B cell (primary cell): Measurements from ENCODE around the gene TANGO6. TPM values are rescaled to one million over a fixed set of nuclear protein-coding genes. Genes with fewer than 3 reads are reported as not detected.

ENCODE experiments used
- ATAC-seq: fragments of 200-7000 bp; cut with Tn5 transposase; one replicate; pipeline ENCODE4 v1.10.0; 2021; ENCODE audit warnings: low read depth, mild to moderate bottlenecking, moderate number of reproducible peaks, moderate library complexity
- CTCF ChIA-PET: fragments of 350-600 bp; sonication (Branson Sonifier 250); formaldehyde crosslinking; loops from one replicate; lab custom pipeline; 2021; ENCODE audit warnings: antibody characterized with exemption, inconsistent platforms; lab: Charles Lee
- POLR2A ChIA-PET: fragments of 350-600 bp; sonication (Branson Sonifier 250); formaldehyde crosslinking; loops from one replicate; lab custom pipeline; 2021; ENCODE audit warnings: antibody characterized with exemption; lab: Charles Lee
- DNase-seq: peaks from one replicate; pipeline ENCODE4 v3.0.0; 2013
- H2AFZ ChIP-seq: 2 replicates; pipeline ENCODE4 v1.6.1; 2012; ENCODE audit warnings: mild to moderate bottlenecking, low read depth, low read length; ENCODE audit not compliant: insufficient read depth, poor library complexity, severe bottlenecking
- H3K27ac ChIP-seq, 2 donors: 1 replicate in 1 of 2; 2 replicates in 1 of 2; pipeline ENCODE4 v1.5.1; 2012 to 2013; ENCODE audit warnings: low read length in 2 of 2, mild to moderate bottlenecking in 2 of 2, moderate library complexity in 1 of 2
- H3K27me3 ChIP-seq, 4 experiments: fragments of 200-600 bp in 1 of 4; sonication (generic) in 1 of 4; replicated peaks in 1 of 4; 1 replicate in 2 of 4; 2 replicates in 2 of 4; pipeline versions ENCODE4 v1.6.1 to v1.7.0; 2013 to 2016; ENCODE audit warnings: low read length in 3 of 4, mild to moderate bottlenecking in 2 of 4, mixed read lengths in 1 of 4, moderate library complexity in 1 of 4; ENCODE audit not compliant: insufficient read depth in 4 of 4, control insufficient read depth in 3 of 4; ENCODE audit errors: control extremely low read depth in 1 of 4
- H3K36me3 ChIP-seq, 2 experiments: replicated peaks in 1 of 2; 1 replicate in 1 of 2; 2 replicates in 1 of 2; pipeline versions ENCODE4 v1.6.1 to v1.7.1; 2013; ENCODE audit warnings: low read length in 1 of 2; ENCODE audit not compliant: insufficient read depth in 2 of 2, control insufficient read depth in 1 of 2; ENCODE audit errors: control extremely low read depth in 1 of 2, extremely low read depth in 1 of 2
- H3K4me1 ChIP-seq, 2 donors: fragments of 200-600 bp in 1 of 2; sonication (generic) in 1 of 2; 1 replicate in 1 of 2; 2 replicates in 1 of 2; pipeline versions ENCODE4 v1.5.1 to v1.6.1; 2013 to 2017; ENCODE audit warnings: low read length in 2 of 2; ENCODE audit not compliant: control insufficient read depth in 2 of 2, insufficient read depth in 2 of 2
- H3K4me2 ChIP-seq: replicated peaks from 2 replicates; pipeline ENCODE3; 2012; ENCODE audit warnings: mild to moderate bottlenecking, low read depth, low read length; ENCODE audit not compliant: poor library complexity, severe bottlenecking
- H3K4me3 ChIP-seq, 5 experiments: fragments of 200-600 bp in 1 of 5; sonication (generic) in 1 of 5; 1 replicate in 3 of 5; 2 replicates in 2 of 5; pipeline versions ENCODE4 v1.5.1 to v1.7.0; 2011 to 2016; ENCODE audit warnings: low read length in 4 of 5, mild to moderate bottlenecking in 4 of 5, low read depth in 2 of 5, control low read depth in 1 of 5, moderate library complexity in 1 of 5; ENCODE audit not compliant: insufficient read depth in 1 of 5; ENCODE audit errors: control extremely low read depth in 1 of 5, extremely low read depth in 1 of 5
- H3K79me2 ChIP-seq: fragments of 200-600 bp; sonication (generic); one replicate; pipeline ENCODE4 v1.6.0; 2016; ENCODE audit warnings: low read length; ENCODE audit not compliant: control insufficient read depth, insufficient read depth
- H3K9ac ChIP-seq: fragments of 200-600 bp; sonication (generic); 2 replicates; pipeline ENCODE4 v1.6.1; 2017; ENCODE audit warnings: mild to moderate bottlenecking, low read length, moderate library complexity
- H3K9me3 ChIP-seq, 3 donors: one replicate each; pipeline versions ENCODE4 v1.6.1 to v1.7.1; 2013; ENCODE audit warnings: low read length in 2 of 3; ENCODE audit not compliant: control insufficient read depth in 2 of 3, insufficient read depth in 1 of 3; ENCODE audit errors: control extremely low read depth in 1 of 3
- H4K20me1 ChIP-seq: 2 replicates; pipeline ENCODE4 v1.6.0; 2012; ENCODE audit warnings: mild to moderate bottlenecking, low read length; ENCODE audit not compliant: insufficient read depth, control insufficient read depth, poor library complexity, severe bottlenecking
- H3K27ac Mint-ChIP-seq: one replicate; pipeline ENCODE4 v1.8.0; 2021; ENCODE audit warnings: mixed read lengths
- H3K27me3 Mint-ChIP-seq: one replicate; pipeline ENCODE4 v1.8.0; 2021; ENCODE audit warnings: mixed read lengths
- H3K4me1 Mint-ChIP-seq: one replicate; pipeline ENCODE4 v1.8.0; 2021; ENCODE audit warnings: mixed read lengths
- H3K4me3 Mint-ChIP-seq: one replicate; pipeline ENCODE4 v1.8.0; 2021; ENCODE audit warnings: mixed read lengths
- H3K9me3 Mint-ChIP-seq: one replicate; pipeline ENCODE4 v1.8.0; 2022; ENCODE audit warnings: mixed read lengths; ENCODE audit not compliant: insufficient read depth
- CTCF ChIP-seq: fragments of 200-600 bp; IDR thresholded peaks from one replicate; pipeline ENCODE4 v1.8.0; 2022; ENCODE audit warnings: antibody characterized with exemption, mild to moderate bottlenecking
- EZH2 ChIP-seq: IDR thresholded peaks from 2 replicates; pipeline ENCODE4 v1.6.1; 2012; ENCODE audit warnings: borderline replicate concordance, low read depth, mild to moderate bottlenecking, moderate library complexity, low read length; ENCODE audit not compliant: insufficient read depth, poor library complexity, severe bottlenecking
- WGBS: methylation state at CpG from one replicate; pipeline ENCODE4 v1.1.5; 2013; ENCODE audit warnings: missing lambda C conversion rate; ENCODE audit not compliant: insufficient coverage; 5-methylcytosine and 5-hydroxymethylcytosine counted together
- intact Hi-C: fragments of 100-400 bp; cut with micrococcal nuclease; formaldehyde crosslinking; loops from one replicate; pipeline ENCODE4 v1.10.0; 2022
- polyA plus RNA-seq: library from polyadenylated mRNA; depleted of rRNA; stranded (reverse); fragments of >200 nt; gene quantifications from 2 replicates; pipeline ENCODE4 v1.2.3, GENCODE V29; 2012
- total RNA-seq, 2 donors: library from RNA; stranded (reverse); fragments of 120-200 nt in 1 of 2; gene quantifications; 1 replicate in 1 of 2; 2 replicates in 1 of 2; pipeline versions ENCODE4 v1.2.3 to v1.2.4, GENCODE V29; 2013 to 2022

TANGO6 gene
- total and polyA plus RNA-seq, 2 donors (not counting 1 experiment from before 2014, with no cell fraction given) = 8.0 to 42.8 TPM

- POLR2A ChIA-PET = no interaction called here
- TF ChIP-seq CTCF = no peak
- TF ChIP-seq EZH2 = no peak
These were observed 284.7 kb downstream of the TANGO6 start for GRCh38 chr16:69127966-69128510.

GRCh38 chr16:69130461-69130860 lies 287.1 kb downstream of the TANGO6 start:
- TF ChIP-seq CTCF = no peak
- TF ChIP-seq EZH2 = no peak
- Histone ChIP-seq H2AFZ (no peak overlapping the region), H3K9ac (no peak overlapping the region), H3K4me2 (peak overlapping the region; percentile 95), H3K9me3 (no peaks in the 10 kb centered on the region), H3K4me1 (peaks cover 16 to 19% of the 10 kb centered on the region in 2 donors), H3K27ac (peak overlapping the region in 1 of 2 donors; percentile 62), H3K36me3 (peaks cover 4 to 6% of the 10 kb centered on the region in 2 experiments), H3K79me2 (peaks cover 89% of the 10 kb centered on the region), H3K27me3 (no peaks in the 10 kb centered on the region), H3K4me3 (no peak overlapping the region), H4K20me1 (peaks cover 47% of the 10 kb centered on the region)
- DNase-seq (no peak), ATAC-seq (no peak)
- CTCF ChIA-PET = interaction anchor here (0.6 to 1.6 kb wide), 4 partner anchors 17 to 1009 kb away, joined by 3 to 6 read pairs (median 4); no protein-coding TSS in a partner anchor
- POLR2A ChIA-PET = interaction anchor here (0.7 kb wide), 1 partner anchor 339 kb away, joined by 3 read pairs; no protein-coding TSS in a partner anchor
- Mint-ChIP-seq H3K27ac (no peak overlapping the region), H3K27me3 (no peaks in the 10 kb centered on the region), H3K4me1 (peaks cover 49% of the 10 kb centered on the region), H3K4me3 (peak overlapping the region; percentile 95), H3K9me3 (no peaks in the 10 kb centered on the region)
- WGBS = 80% methylated on average over 1 of the region's 6 CpGs
- intact Hi-C loops = loop anchor here (10.0 kb wide), 1 partner anchor 1466 kb away; the partner anchor contains the start of genes ACD, C16orf86, ENKD1 and PARD6A

More at GRCh38 chr16:69127966-69128510, 284.7 kb downstream of the TANGO6 start:
- Histone ChIP-seq H2AFZ (no peak overlapping the region), H3K4me1 (peaks cover 11 to 12% of the 10 kb centered on the region in 2 donors), H3K79me2 (peaks cover 77% of the 10 kb centered on the region), H3K4me3 (no peak overlapping the region), H3K4me2 (no peak overlapping the region), H3K9ac (no peak overlapping the region), H3K27ac (no peak overlapping the region), H4K20me1 (peaks cover 58% of the 10 kb centered on the region), H3K36me3 (peaks cover 4 to 6% of the 10 kb centered on the region in 2 experiments), H3K27me3 (no peaks in the 10 kb centered on the region), H3K9me3 (no peaks in the 10 kb centered on the region)
- ATAC-seq (no peak), DNase-seq (no peak)
- Mint-ChIP-seq H3K4me1 (peaks cover 36% of the 10 kb centered on the region), H3K27me3 (no peaks in the 10 kb centered on the region), H3K9me3 (no peaks in the 10 kb centered on the region), H3K27ac (no peak overlapping the region), H3K4me3 (no peak overlapping the region)
- WGBS = 100% methylated on average over 8 of the region's 12 CpGs
- intact Hi-C loops = no loop called here
- CTCF ChIA-PET = interaction anchor here (0.5 to 0.9 kb wide), 2 partner anchors 8 to 579 kb away, joined by 3 to 4 read pairs; no protein-coding TSS in a partner anchor
